ENCODE data around the gene COQ8A.

- no peak for TF ChIP-seq CTCF (IDR thresholded peaks at IDR 0.05)
- no peak for TF ChIP-seq POLR2AphosphoS5 (IDR thresholded peaks at IDR 0.05)
- no peak for TF ChIP-seq POLR2A (IDR thresholded peaks at IDR 0.05)
Observed at GRCh38 chr1:226976276-226976977, 36.3 kb downstream of the COQ8A start.
